Sigmoid colon (tissue), 7 donors: ENCODE results near the gene FCRL1. TPM values are rescaled to one million over a fixed set of nuclear protein-coding genes. Genes with fewer than 3 reads are reported as not detected.

Source experiments
- DNase-seq: peaks from one replicate; pipeline ENCODE4 v3.0.0-alpha.2; 2019
- H3K27ac ChIP-seq, 4 donors: fragments of 200-600 bp; sonication (generic); one replicate each; pipeline ENCODE4 v1.5.1; 2016 to 2019; ENCODE audit warnings: mild to moderate bottlenecking in 1 of 4
- H3K27me3 ChIP-seq, 3 donors: fragments of 200-600 bp; sonication (generic); one replicate each; pipeline ENCODE4 v1.5.1; 2019; ENCODE audit warnings: mild to moderate bottlenecking in 1 of 3
- H3K36me3 ChIP-seq, 4 donors: fragments of 200-600 bp; sonication (generic); one replicate each; pipeline ENCODE4 v1.5.1; 2016 to 2019
- H3K4me1 ChIP-seq, 4 donors: fragments of 200-600 bp; sonication (generic); one replicate each; pipeline ENCODE4 v1.5.1; 2017 to 2019
- H3K4me3 ChIP-seq, 4 donors: fragments of 200-600 bp; sonication (generic); one replicate each; pipeline ENCODE4 v1.5.1; 2017 to 2019; ENCODE audit warnings: mild to moderate bottlenecking in 2 of 4, moderate library complexity in 1 of 4
- H3K9me3 ChIP-seq, 4 donors: fragments of 200-600 bp in 3 of 4; sonication (generic) in 3 of 4; one replicate each; pipeline versions ENCODE4 v1.5.1 to v1.6.1; 2013 to 2019
- CTCF ChIP-seq, 4 experiments: fragments of 450-650 bp in 3 of 4; fragments of 200-600 bp in 1 of 4; IDR thresholded peaks; one replicate each; pipeline ENCODE4 v1.5.1; 2016 to 2019; ENCODE audit warnings: antibody characterized with exemption in 4 of 4, mild to moderate bottlenecking in 3 of 4, moderate library complexity in 2 of 4
- EP300 ChIP-seq, 4 donors: sonication (generic); formaldehyde crosslinking; IDR thresholded peaks; one replicate each; pipeline ENCODE4 v1.6.1; 2017; ENCODE audit warnings: antibody characterized with exemption in 4 of 4
- POLR2A ChIP-seq, 2 donors: fragments of 450-650 bp; IDR thresholded peaks; one replicate each; pipeline ENCODE4 v1.6.1; 2016; ENCODE audit warnings: antibody characterized with exemption in 2 of 2, mild to moderate bottlenecking in 2 of 2, moderate library complexity in 2 of 2
- POLR2AphosphoS5 ChIP-seq, 4 donors: sonication (generic); formaldehyde crosslinking; IDR thresholded peaks; one replicate each; pipeline ENCODE4 v1.6.1; 2017; ENCODE audit warnings: antibody characterized with exemption in 4 of 4
- WGBS, 2 donors: extraction: QIAGEN DNeasy Blood & Tissue Kit; methylation state at CpG; one replicate each; pipeline ENCODE4 v1.1.7; 2013; 5-methylcytosine and 5-hydroxymethylcytosine counted together
- intact Hi-C: fragments of 100-400 bp; cut with DNase I; formaldehyde crosslinking; loops from one replicate; pipeline ENCODE4 v1.15.1; 2023
- polyA plus RNA-seq, 3 donors: library from polyadenylated mRNA; stranded (reverse); fragments of 200-250 nt; gene quantifications; one replicate each; pipeline ENCODE4 v1.2.3, GENCODE V29; 2013
- small RNA-seq, 3 donors: library from RNA; depleted of rRNA; stranded (forward); fragments of <200 nt; gene quantifications; one replicate each; pipeline ENCODE3, GENCODE V24; 2016
- total RNA-seq, 4 donors: library from RNA; depleted of rRNA; stranded (reverse); fragments of >200 nt; gene quantifications; one replicate each; pipeline ENCODE4 v1.1.0, GENCODE V29; 2016
- donor health status: healthy with polysubstance abuse.
- donor health status: Bipolar disorder and iron deficiency.
- donor health status: healthy.

The FCRL1 gene
- total and polyA plus RNA-seq, 7 donors, result 0.60 to 35.4 TPM; not detected in 5

- no peaks in the 10 kb centered on the region for H3K27me3 ChIP-seq
- H3K4me1 ChIP-seq, result no peaks in the 10 kb centered on the region
- intact Hi-C loops, result no loop called here
- H3K27ac ChIP-seq, result no peak overlapping the region
- H3K36me3 ChIP-seq, result no peaks in the 10 kb centered on the region
- no peak for TF ChIP-seq POLR2A (IDR thresholded peaks at IDR 0.05)
- TF ChIP-seq EP300 (IDR thresholded peaks at IDR 0.05), result no peak
- no peak for TF ChIP-seq CTCF (IDR thresholded peaks at IDR 0.05)
- TF ChIP-seq POLR2AphosphoS5 (IDR thresholded peaks at IDR 0.05), result no peak
- no peak for DNase-seq
- H3K4me3 ChIP-seq, result no peak overlapping the region
- WGBS, 2 donors, result 74 to 78% methylated on average over 1 of the region's 1 CpG
- H3K9me3 ChIP-seq, result no peaks in the 10 kb centered on the region
These were observed 66.3 kb downstream of the FCRL1 start for GRCh38 chr1:157753611-157754010.

GRCh38 chr1:157751283-157751682 lies 68.6 kb downstream of the FCRL1 start:
- H3K27ac ChIP-seq, result no peak overlapping the region
- TF ChIP-seq POLR2AphosphoS5 (IDR thresholded peaks at IDR 0.05) (no peak), CTCF (IDR thresholded peaks at IDR 0.05) (no peak), POLR2A (IDR thresholded peaks at IDR 0.05) (no peak)
- no peaks in the 10 kb centered on the region for H3K27me3 ChIP-seq
- intact Hi-C loops, result no loop called here
- no peaks in the 10 kb centered on the region for H3K9me3 ChIP-seq
- H3K4me1 ChIP-seq, result no peaks in the 10 kb centered on the region
- no peaks in the 10 kb centered on the region for H3K36me3 ChIP-seq
- no peak overlapping the region for H3K4me3 ChIP-seq
- WGBS, 2 donors, result 66 to 69% methylated on average over 3 of the region's 3 CpGs
- DNase-seq, result no peak

- Histone ChIP-seq H3K4me3 (no peak overlapping the region), H3K9me3 (no peaks in the 10 kb centered on the region), H3K27me3 (no peaks in the 10 kb centered on the region), H3K4me1 (no peaks in the 10 kb centered on the region), H3K27ac (no peak overlapping the region), H3K36me3 (no peaks in the 10 kb centered on the region)
- intact Hi-C loops, result no loop called here
- DNase-seq, result no peak
- TF ChIP-seq CTCF (IDR thresholded peaks at IDR 0.05) (no peak), EP300 (IDR thresholded peaks at IDR 0.05) (no peak), POLR2A (IDR thresholded peaks at IDR 0.05) (no peak), POLR2AphosphoS5 (IDR thresholded peaks at IDR 0.05) (no peak)
- WGBS, 2 donors, result 95 to 97% methylated on average over 3 of the region's 3 CpGs
These were observed 71.6 kb downstream of the FCRL1 start for GRCh38 chr1:157748262-157748817.

Small RNAs within 50 kb of the gene (small RNA-seq; reads per million reads assigned to genes)
- gene MRPS21P2, result 0 reads per million in 3 donors

Other genes starting within 250 kb of the FCRL1 start
- gene FCRL4, start 222.0 kb downstream of the FCRL1 start, total RNA-seq, result not detected
- gene FCRL4, start 222.0 kb downstream of the FCRL1 start, polyA plus RNA-seq, result under 1 TPM in 1 of 3 donors, not detected in 2; 0.96 TPM
- gene FCRL3, start 119.4 kb downstream of the FCRL1 start, total RNA-seq, result not detected
- gene FCRL3, start 119.4 kb downstream of the FCRL1 start, polyA plus RNA-seq, result 1 to 10 TPM in 1 of 3 donors, under 1 TPM in 1, not detected in 1; under 0.01 to 6.7 TPM
- not detected for gene FCRL2, start 43.0 kb downstream of the FCRL1 start, total RNA-seq
- gene FCRL2, start 43.0 kb downstream of the FCRL1 start, polyA plus RNA-seq, result 10 to 100 TPM in 1 of 3 donors, under 1 TPM in 1, not detected in 1; 0.60 to 13.6 TPM
- gene CD5L, start 21.7 kb upstream of the FCRL1 start, total RNA-seq, result not detected
- gene CD5L, start 21.7 kb upstream of the FCRL1 start, polyA plus RNA-seq, result under 1 TPM in 1 of 3 donors, not detected in 2; 0.07 TPM
- gene KIRREL1, start 173.5 kb upstream of the FCRL1 start, total RNA-seq, result 10 to 100 TPM; 29.0 to 57.0 (median 44.0) TPM
- gene KIRREL1, start 173.5 kb upstream of the FCRL1 start, polyA plus RNA-seq, result 10 to 100 TPM in 1 of 3 donors, 1 to 10 TPM in 1, under 1 TPM in 1; 0.92 to 11.5 (median 1.8) TPM